Muscle of leg (tissue), 11 donors: ENCODE measurements around the gene FAM221A. TPM values are rescaled to one million over a fixed set of nuclear protein-coding genes. Genes with fewer than 3 reads are reported as not detected.

Experiments
- DNase-seq: peaks from one replicate; pipeline ENCODE4 v3.0.0; 2013
- H3K27ac ChIP-seq: one replicate; pipeline ENCODE4 v1.5.1; 2013; ENCODE audit warnings: mild to moderate bottlenecking, low read length, control low read depth
- H3K27me3 ChIP-seq: one replicate; pipeline ENCODE4 v1.6.1; 2013; ENCODE audit warnings: low read length; ENCODE audit not compliant: control insufficient read depth, insufficient read depth
- H3K36me3 ChIP-seq: one replicate; pipeline ENCODE4 v1.6.1; 2013; ENCODE audit warnings: low read length; ENCODE audit not compliant: control insufficient read depth, insufficient read depth
- H3K4me1 ChIP-seq: one replicate; pipeline ENCODE4 v1.6.1; 2013; ENCODE audit warnings: low read length; ENCODE audit not compliant: control insufficient read depth, insufficient read depth
- H3K4me3 ChIP-seq: one replicate; pipeline ENCODE4 v1.5.1; 2013; ENCODE audit warnings: low read length, control low read depth
- H3K9me3 ChIP-seq: replicated peaks from 2 replicates; pipeline ENCODE4 v1.6.1; 2013; ENCODE audit warnings: low read depth, low read length; ENCODE audit not compliant: control insufficient read depth
- WGBS: methylation state at CpG from one replicate; pipeline ENCODE4 v1.1.5; 2013; ENCODE audit warnings: missing lambda C conversion rate; ENCODE audit not compliant: insufficient coverage; 5-methylcytosine and 5-hydroxymethylcytosine counted together
- polyA plus RNA-seq, 8 donors: library from polyadenylated mRNA; unstranded; fragments of 120-200 nt; gene quantifications; one replicate each; pipeline versions ENCODE4 v1.2.1 to v1.2.3, GENCODE V29; 2013; ENCODE audit warnings: inconsistent platforms in 1 of 8, low replicate concordance in 1 of 8; ENCODE audit not compliant: insufficient read length in 8 of 8, insufficient read depth in 1 of 8
- total RNA-seq: library from RNA; stranded (reverse); fragments of 120-200 nt; gene quantifications from one replicate; pipeline ENCODE4 v1.2.4, GENCODE V29; 2013

Gene FAM221A
- total and polyA plus RNA-seq, 9 donors, result 1.4 to 4.5 (median 2.2) TPM

DNA sequence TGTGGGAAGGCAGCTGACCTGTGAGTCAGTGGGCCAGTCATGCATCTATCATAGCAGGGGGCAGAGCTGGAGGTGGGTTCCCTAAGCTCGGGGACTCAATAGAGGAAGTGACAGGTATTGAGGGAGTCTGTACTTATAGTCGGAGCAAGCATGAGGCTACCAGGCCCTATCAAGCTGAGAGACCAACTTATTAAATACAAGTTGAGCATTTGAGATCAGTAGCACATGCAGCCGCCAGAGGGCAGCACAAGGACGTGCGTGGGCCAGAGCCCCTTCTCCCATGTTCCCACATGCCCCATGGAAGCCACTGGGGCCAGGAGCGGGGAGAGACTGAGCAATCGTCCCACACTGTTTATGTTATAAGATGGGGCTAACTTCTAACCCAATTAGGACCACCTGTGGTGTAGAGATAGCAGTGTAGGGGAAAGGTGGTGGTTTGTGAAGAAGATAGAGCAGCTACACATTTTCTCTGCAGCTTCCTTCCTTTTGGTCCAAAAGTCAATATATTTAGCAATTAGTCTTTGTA, 17.0 kb downstream of the FAM221A start:
- Histone ChIP-seq H3K4me3 (no peak overlapping the region), H3K27me3 (no peaks in the 10 kb centered on the region), H3K36me3 (no peaks in the 10 kb centered on the region), H3K27ac (no peak overlapping the region), H3K9me3 (no peaks in the 10 kb centered on the region), H3K4me1 (no peaks in the 10 kb centered on the region)
- DNase-seq, result peak; percentile 13
- WGBS, result no CpG with 5 or more reads among the region's 7 CpGs

DNA sequence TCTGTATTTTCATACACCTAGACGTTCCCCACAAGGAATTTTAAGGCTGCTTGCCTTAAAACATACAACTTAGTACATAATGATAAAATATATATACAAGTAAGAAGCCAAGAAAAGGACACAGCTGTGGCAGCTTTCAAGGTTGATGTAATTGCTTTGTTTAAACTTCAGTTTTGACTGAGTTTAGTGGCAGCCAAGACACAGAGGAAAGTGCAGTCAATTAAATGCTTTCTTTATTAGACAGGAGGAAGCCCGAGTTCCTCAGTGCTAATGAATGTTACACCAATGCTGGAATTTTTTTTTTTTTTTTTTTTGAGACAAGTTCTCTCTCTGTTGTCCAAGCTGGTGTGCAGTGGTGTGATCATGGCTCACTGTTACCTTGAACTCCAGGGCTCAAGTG, 18.8 kb downstream of the FAM221A start:
- no CpG with 5 or more reads among the region's 2 CpGs for WGBS
- no peaks in the 10 kb centered on the region for H3K9me3 ChIP-seq
- no peak overlapping the region for H3K27ac ChIP-seq
- no peaks in the 10 kb centered on the region for H3K4me1 ChIP-seq
- H3K27me3 ChIP-seq, result no peaks in the 10 kb centered on the region
- peak; percentile 11 for DNase-seq
- no peak overlapping the region for H3K4me3 ChIP-seq
- no peaks in the 10 kb centered on the region for H3K36me3 ChIP-seq

GRCh38 chr7:23700046-23700445, 20.0 kb downstream of the FAM221A start:
- 83% methylated on average over 1 of the region's 4 CpGs for WGBS
- H3K27me3 ChIP-seq, result no peaks in the 10 kb centered on the region
- no peaks in the 10 kb centered on the region for H3K36me3 ChIP-seq
- H3K4me3 ChIP-seq, result no peak overlapping the region
- no peaks in the 10 kb centered on the region for H3K9me3 ChIP-seq
- peak; percentile 12 for DNase-seq
- no peak overlapping the region for H3K27ac ChIP-seq
- no peaks in the 10 kb centered on the region for H3K4me1 ChIP-seq

- no peaks in the 10 kb centered on the region for H3K4me1 ChIP-seq
- WGBS, result 80% methylated on average over 1 of the region's 7 CpGs
- no peaks in the 10 kb centered on the region for H3K36me3 ChIP-seq
- no peaks in the 10 kb centered on the region for H3K27me3 ChIP-seq
- no peak for DNase-seq
- H3K4me3 ChIP-seq, result no peak overlapping the region
- H3K27ac ChIP-seq, result no peak overlapping the region
- peaks cover 3% of the 10 kb centered on the region for H3K9me3 ChIP-seq
Observed at GRCh38 chr7:23709081-23709750, 29.2 kb downstream of the FAM221A start.

DNA sequence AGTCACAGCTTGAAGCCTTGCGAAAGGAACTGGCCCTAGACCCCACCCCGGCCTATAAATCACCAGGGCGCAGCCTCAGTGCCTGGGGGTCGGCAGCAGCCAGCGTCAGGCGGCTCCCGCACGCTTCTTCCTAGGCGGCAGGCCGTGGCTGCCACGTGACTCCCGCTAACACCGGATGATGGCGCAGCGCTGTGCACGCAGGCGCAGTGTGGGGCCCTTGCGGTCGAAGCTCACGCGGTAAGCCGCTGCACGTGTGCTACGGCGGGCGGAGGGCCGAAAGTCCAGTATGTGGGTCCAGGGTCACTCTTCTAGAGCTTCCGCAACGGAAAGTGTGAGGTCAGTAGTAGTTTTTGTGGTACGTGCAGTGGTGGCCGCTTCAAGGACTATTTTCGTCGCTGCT, 30.0 kb downstream of the FAM221A start, which contains the start of gene STK31:
STK31 (plus strand) TSS at position 220 of the 400 bp plus-strand sequence; CDS start at position 287, 67 bp downstream.
- Histone ChIP-seq H3K9me3 (peaks cover 3% of the 10 kb centered on the region), H3K4me3 (no peak within 1 kb of the TSS), H3K36me3 (no peaks in the 10 kb centered on the region), H3K4me1 (no peaks in the 10 kb centered on the region), H3K27me3 (no peaks in the 10 kb centered on the region), H3K27ac (no peak within 1 kb of the TSS)
- no peak for DNase-seq
- 91% methylated on average over 29 of the region's 33 CpGs for WGBS

DNA sequence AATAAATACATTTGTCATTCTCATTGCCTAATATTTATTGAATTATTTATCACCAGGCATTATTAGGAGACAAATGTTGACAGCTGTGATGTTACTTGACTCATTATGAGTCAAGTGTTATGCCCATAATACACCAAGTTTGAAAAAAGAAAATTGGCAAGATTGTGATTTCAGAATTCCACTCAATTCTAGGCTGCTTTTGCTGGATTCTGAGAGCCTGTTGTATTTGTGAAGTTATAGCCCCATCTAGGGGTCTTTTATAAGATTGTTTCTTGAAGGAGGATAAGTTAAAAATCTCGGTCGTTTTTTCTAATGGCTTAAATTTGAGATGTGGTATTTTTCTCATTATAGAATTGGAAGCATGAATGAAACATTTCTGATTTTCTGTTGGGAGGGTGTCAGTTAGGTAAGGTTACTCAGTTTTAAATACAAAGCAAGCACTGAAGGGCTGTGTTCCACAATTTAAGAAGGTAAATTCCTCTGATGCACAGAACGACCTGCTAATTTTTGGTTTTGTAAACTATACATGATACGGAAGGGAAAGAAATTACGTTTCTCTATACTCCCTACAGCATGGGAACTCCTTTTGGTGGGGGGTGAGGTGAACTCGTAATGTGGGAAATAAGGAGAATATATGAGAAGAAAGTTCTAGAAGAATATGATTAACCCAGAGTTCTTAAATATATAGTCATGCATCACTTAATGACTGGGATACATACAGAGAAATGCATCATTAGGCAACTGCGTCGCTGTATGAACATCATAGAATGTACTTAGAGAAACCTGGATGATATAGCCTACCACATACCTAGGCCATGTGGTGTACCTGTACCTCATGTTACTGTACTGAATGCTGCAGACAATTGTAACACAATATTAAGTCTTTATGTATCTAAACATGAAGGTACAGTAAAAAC, 32.6 kb downstream of the FAM221A start:
- Histone ChIP-seq H3K27ac (no peak overlapping the region), H3K27me3 (no peaks in the 10 kb centered on the region), H3K36me3 (no peaks in the 10 kb centered on the region), H3K4me1 (no peaks in the 10 kb centered on the region), H3K9me3 (no peaks in the 10 kb centered on the region), H3K4me3 (no peak overlapping the region)
- WGBS, result no CpG with 5 or more reads among the region's 8 CpGs
- peak; percentile 80 for DNase-seq

DNA sequence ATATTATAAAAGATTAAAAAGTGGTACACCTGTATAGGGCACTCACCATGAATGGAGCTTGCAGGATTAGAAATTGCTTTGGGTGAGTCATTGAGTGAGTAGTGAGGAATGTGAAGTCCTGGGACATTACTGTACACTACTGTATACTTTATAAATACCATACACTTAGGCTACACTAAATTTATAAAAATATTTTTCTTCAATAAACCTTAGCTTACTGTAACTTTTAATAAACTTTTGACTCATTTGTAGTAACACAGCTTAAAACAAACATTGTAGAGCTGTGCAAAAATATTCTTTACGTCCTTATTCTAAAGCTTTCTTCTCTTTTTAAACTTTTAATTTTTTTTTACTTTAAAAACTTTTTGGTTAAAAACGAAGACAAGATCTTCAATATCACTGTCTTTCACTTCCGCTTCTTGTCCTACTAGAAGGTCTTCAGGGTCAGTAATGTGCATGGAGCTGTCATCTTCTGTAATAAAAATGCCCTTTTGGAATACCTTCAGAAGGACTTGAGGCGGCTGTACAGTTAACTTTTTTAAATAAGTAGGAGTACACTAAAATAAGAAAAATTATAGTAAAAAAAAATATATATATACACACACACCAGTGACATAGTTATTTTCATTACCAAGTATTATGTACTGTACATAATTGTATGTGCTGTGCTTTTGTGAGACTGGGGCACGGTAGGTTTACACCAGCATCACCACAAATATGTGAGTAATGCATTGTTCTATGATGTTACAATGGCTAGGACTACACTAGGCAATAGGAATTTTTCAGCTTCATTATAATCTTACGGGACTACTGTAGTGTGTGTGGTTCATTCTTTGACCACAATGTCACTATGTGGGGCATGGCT, 33.5 kb downstream of the FAM221A start:
- WGBS, result 50% methylated on average over 1 of the region's 6 CpGs
- Histone ChIP-seq H3K4me1 (no peaks in the 10 kb centered on the region), H3K4me3 (no peak overlapping the region), H3K36me3 (no peaks in the 10 kb centered on the region), H3K9me3 (no peaks in the 10 kb centered on the region), H3K27ac (no peak overlapping the region), H3K27me3 (no peaks in the 10 kb centered on the region)
- no peak for DNase-seq

GRCh38 chr7:23714150-23714464, 34.1 kb downstream of the FAM221A start:
- Histone ChIP-seq H3K4me3 (no peak overlapping the region), H3K9me3 (no peaks in the 10 kb centered on the region), H3K27me3 (no peaks in the 10 kb centered on the region), H3K27ac (no peak overlapping the region), H3K36me3 (no peaks in the 10 kb centered on the region), H3K4me1 (no peaks in the 10 kb centered on the region)
- no peak for DNase-seq
- WGBS, result no CpG with 5 or more reads among the region's 2 CpGs

GRCh38 chr7:23714579-23714978, 34.6 kb downstream of the FAM221A start:
- DNase-seq, result no peak
- no peaks in the 10 kb centered on the region for H3K27me3 ChIP-seq
- H3K36me3 ChIP-seq, result no peaks in the 10 kb centered on the region
- H3K4me1 ChIP-seq, result no peaks in the 10 kb centered on the region
- H3K27ac ChIP-seq, result no peak overlapping the region
- H3K9me3 ChIP-seq, result no peaks in the 10 kb centered on the region
- no CpG with 5 or more reads among the region's 1 CpG for WGBS
- no peak overlapping the region for H3K4me3 ChIP-seq
